LNCAP (cell line): ENCODE results near the gene COL23A1.

Source experiments
- CTCF ChIP-seq: fragments of 450-650 bp; IDR thresholded peaks from 2 replicates; pipeline ENCODE4 v1.5.1; 2017; ENCODE audit warnings: mild to moderate bottlenecking

COL23A1 gene

DNA sequence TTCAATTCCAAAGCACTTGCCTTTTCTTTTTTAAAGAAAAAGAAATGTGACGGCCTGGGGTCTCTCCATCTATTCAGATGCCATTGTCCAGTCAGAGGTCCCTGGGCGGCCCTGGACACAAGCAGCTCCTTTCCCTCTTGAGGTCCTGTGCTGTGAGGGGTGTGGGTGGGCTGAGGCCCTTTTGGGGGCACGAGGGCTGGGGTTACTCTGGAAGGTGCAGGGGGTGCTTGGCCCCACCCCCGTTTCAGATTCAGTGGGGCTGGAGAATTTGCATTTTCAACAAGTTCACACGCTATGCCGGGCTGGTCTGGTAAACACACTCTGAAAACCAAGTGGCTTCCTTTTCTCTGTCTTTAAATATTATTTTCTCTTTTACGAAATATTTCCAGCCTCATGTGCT is 266.2 kb downstream of the COL23A1 start:
- TF ChIP-seq CTCF, result no peak

DNA sequence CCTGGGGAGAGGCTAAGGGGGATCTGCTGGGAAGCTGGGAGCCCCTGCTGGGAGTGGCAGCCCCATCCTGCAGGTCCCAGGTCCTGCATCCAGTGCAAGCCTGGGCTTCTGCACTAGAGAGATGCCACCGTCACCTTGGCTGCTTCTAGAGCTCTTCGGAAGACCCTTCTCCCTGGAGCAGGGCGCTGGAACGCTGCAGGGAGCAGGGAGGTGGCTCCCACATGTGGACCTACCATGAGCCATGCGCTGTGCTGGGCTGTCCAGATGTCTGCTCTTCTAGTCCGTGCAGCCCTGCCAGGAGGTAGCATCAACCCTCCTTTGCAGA is 266.7 kb downstream of the COL23A1 start:
- TF ChIP-seq CTCF, result no peak

GRCh38 chr5:178322736-178323540 is 267.3 kb downstream of the COL23A1 start:
- no peak for TF ChIP-seq CTCF

DNA sequence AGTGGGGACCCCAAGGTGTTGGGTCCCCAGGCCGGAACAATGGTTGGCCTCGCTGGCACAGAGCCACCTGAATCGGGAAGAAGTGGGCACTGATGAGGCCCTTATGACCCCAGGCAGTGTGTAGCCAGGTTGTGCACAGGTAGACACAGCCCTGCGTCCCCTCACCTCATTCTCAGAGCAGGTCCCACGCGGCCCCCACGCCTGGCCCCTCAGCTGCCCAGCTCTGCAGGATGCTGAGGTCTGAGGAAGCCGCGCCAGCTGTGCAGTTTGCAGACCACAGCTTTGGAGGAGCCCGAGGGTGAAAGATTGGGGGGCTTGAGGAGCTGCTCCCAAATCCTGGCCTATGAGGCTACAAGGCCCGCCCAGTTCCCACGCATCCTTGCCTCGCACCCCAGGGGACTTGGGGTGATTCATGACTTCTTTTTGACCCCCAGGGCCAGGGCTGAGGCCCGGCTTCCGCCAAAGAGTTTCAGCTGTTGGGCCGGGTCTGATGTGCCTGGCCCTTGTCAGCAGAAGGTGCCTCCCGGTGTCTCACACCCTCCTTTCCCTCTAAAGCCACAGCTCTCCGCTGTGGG is 269.8 kb downstream of the COL23A1 start:
- TF ChIP-seq CTCF, result no peak

GRCh38 chr5:178319541-178320041 is 270.6 kb downstream of the COL23A1 start:
- no peak for TF ChIP-seq CTCF

DNA sequence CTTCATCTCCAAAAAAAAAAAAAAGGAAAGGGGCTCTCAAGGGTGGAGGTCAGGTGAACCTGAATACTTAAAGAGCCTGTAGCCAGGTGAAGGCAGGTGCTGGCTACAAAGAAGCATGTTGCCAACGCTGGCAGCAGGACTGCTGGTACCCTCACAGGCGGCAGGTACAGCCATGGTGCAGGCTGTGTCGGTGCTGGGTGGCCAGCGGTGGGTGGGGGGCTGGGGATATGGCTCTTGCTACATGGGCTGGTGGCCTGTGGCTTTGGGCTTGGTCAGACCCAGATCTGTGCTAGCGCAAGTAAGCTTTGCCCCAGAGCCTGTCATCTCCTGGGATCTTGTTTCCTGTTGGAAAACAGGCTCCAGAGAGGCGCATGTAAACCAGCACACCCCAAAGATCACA is 271.3 kb downstream of the COL23A1 start:
- TF ChIP-seq CTCF, result no peak

DNA sequence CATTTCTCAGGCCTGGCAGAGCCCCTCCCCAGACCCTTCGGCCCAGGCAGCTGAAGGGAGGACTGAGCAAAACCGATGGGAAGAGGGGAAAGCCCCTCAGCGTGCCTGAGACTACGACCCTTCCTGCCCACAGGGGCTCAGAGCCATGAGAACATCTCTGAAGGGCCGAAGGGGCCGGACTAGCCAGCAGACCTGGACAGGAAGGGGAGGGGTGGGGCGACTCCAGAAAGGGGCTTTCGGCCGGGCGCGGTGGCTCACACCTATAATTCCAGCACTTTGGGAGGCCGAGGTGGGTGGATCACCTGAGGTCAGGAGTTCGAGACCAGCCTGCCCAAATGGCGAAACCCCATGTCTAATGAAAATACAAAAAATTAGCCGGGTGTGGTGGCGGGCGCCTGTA is 271.8 kb downstream of the COL23A1 start:
- no peak for TF ChIP-seq CTCF
